Heart left ventricle (tissue), 13 donors: ENCODE data around the gene FRMD4B.

Experiments used
- CTCF ChIP-seq, 12 donors: fragments of 200-600 bp; sonication (generic) in 4 of 12; IDR thresholded peaks; one replicate each; pipeline versions ENCODE4 v1.5.0 to v1.8.0; 2018 to 2022; ENCODE audit warnings: antibody characterized with exemption in 12 of 12, mild to moderate bottlenecking in 5 of 12
- POLR2A ChIP-seq, 2 donors: fragments of 450-650 bp; IDR thresholded peaks; one replicate each; pipeline ENCODE4 v1.6.1; 2017; ENCODE audit warnings: antibody characterized with exemption in 2 of 2, mild to moderate bottlenecking in 2 of 2, moderate library complexity in 2 of 2
- donor health status: ischemic (EF 13 %, LVEDD 7.1; RV severe dilation, severe dysfunction).
- donor health status: DM: no; HTN: yes; CAD: no.
- donor health status: DM: no; HTN: no; CAD: no.
- donor health status: ischemic (EF 25% LVEDD 6.9; RV normal size, moderate dysfunction).
- donor health status: ischemic (EF 25% LVEDD 5.7; RV mildly dilated, moderate dysfunction).
- donor health status: ischemic (EF 35%, LVEDD 5.7; RV mildly dilated, moderate dysfunction).
- donor health status: nonischemic (EF 11% LVEDD 7.7; RV severe dilation, severe dysfunction).
- donor health status: DM: yes; HTN: yes; CAD: no.
- donor health status: PGD.
- donor health status: ischemic (EF 29% LVEDD 5.4; RV normal size, mild dysfunction).
- donor health status: nonischemic (EF 23%, LVEDD 6.1; RV moderate dilation, normal function).

- TF ChIP-seq CTCF (IDR thresholded peaks at IDR 0.05) (no peak), POLR2A (IDR thresholded peaks at IDR 0.05) (no peak)
Observed at GRCh38 chr3:69392415-69392814, 6.5 kb upstream of the FRMD4B start.
